Activated naive CD8-positive, alpha-beta T cell treated with anti-CD3 and anti-CD28 coated beads for 36 hours (primary cell): ENCODE data around the gene TIMM44. TPM values are rescaled to one million over a fixed set of nuclear protein-coding genes. Genes with fewer than 3 reads are reported as not detected.

Experiments
- DNase-seq: peaks from one replicate; pipeline ENCODE4 v3.0.0; 2021
- H3K27ac Mint-ChIP-seq: one replicate; pipeline ENCODE4 v1.8.0; 2022; ENCODE audit warnings: mild to moderate bottlenecking, moderate library complexity, mixed read lengths
- H3K27me3 Mint-ChIP-seq: one replicate; pipeline ENCODE4 v1.8.0; 2022; ENCODE audit warnings: mild to moderate bottlenecking, mixed read lengths
- H3K36me3 Mint-ChIP-seq: one replicate; pipeline ENCODE4 v1.8.0; 2021; ENCODE audit warnings: mild to moderate bottlenecking, mixed read lengths
- H3K4me1 Mint-ChIP-seq: one replicate; pipeline ENCODE4 v1.8.0; 2021; ENCODE audit warnings: mixed read lengths
- H3K4me3 Mint-ChIP-seq: one replicate; pipeline ENCODE4 v1.8.0; 2022; ENCODE audit warnings: mild to moderate bottlenecking, moderate library complexity, mixed read lengths
- H3K9me3 Mint-ChIP-seq: one replicate; pipeline ENCODE4 v1.8.0; 2022; ENCODE audit warnings: mixed read lengths
- total RNA-seq, 2 experiments: library from RNA; stranded (reverse); gene quantifications; one replicate each; pipeline ENCODE4 v1.2.3, GENCODE V29; 2021

TIMM44 gene
- total RNA-seq, 2 experiments from 2014 or later = 125 to 136 TPM

- Mint-ChIP-seq H3K27ac (no peak overlapping the region), H3K4me3 (no peak overlapping the region), H3K36me3 (peaks cover 10% of the 10 kb centered on the region), H3K4me1 (no peaks in the 10 kb centered on the region), H3K9me3 (no peaks in the 10 kb centered on the region), H3K27me3 (no peaks in the 10 kb centered on the region)
- DNase-seq = no peak
Measured at GRCh38 chr19:7980635-7981121, 37.2 kb upstream of the TIMM44 start.

- Mint-ChIP-seq H3K4me1 (no peaks in the 10 kb centered on the region), H3K9me3 (no peaks in the 10 kb centered on the region), H3K27me3 (no peaks in the 10 kb centered on the region), H3K27ac (no peak overlapping the region), H3K4me3 (no peak overlapping the region), H3K36me3 (peaks cover 10% of the 10 kb centered on the region)
- DNase-seq = no peak
Measured at GRCh38 chr19:7980168-7980567, 36.7 kb upstream of the TIMM44 start.

DNA sequence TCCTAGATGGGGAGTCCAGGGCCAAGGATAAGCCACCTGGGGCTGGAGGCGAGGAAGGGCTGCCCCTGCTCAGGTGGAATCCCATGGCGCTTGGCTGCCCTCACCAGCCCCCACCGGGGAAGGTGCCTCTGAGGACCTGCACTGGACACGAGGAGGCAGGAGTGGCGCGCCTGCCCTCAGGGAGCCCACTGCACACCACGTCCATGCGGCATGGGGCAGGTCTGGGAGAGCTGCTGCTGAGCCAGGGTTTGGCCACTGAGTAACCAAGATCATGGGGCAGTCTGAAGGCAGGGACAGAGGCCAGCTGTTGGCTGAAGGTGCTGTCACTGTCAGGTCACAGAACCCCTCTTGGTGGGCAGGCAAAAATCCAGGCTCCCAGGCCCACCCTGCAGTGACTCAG, 36.1 kb upstream of the TIMM44 start:
- H3K9me3 Mint-ChIP-seq = no peaks in the 10 kb centered on the region
- H3K27me3 Mint-ChIP-seq = no peaks in the 10 kb centered on the region
- H3K4me3 Mint-ChIP-seq = no peak overlapping the region
- no peak for DNase-seq
- no peaks in the 10 kb centered on the region for H3K4me1 Mint-ChIP-seq
- H3K27ac Mint-ChIP-seq = no peak overlapping the region
- H3K36me3 Mint-ChIP-seq = peaks cover 10% of the 10 kb centered on the region

DNA sequence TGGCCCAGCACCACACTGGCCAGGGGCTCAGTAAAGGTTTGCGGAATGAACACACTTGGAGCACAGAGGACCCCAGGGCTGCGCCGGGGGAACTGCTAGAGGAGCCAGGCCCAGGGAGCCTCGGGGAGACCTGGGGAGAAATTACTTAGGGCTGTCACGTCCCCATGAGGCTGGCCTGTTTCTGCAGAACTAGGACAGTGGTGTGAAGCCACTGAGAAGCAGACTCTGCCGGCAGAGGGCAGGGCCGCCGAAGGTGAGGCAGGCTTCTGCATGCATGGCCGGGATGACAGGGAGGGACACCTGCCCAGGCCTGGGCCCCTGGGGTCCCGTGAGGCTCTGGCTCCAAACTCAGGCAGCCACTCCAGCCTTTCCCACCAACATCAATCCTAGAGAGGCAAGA, 35.5 kb upstream of the TIMM44 start:
- Mint-ChIP-seq H3K27ac (no peak overlapping the region), H3K4me3 (no peak overlapping the region), H3K36me3 (peaks cover 8% of the 10 kb centered on the region), H3K9me3 (no peaks in the 10 kb centered on the region), H3K27me3 (no peaks in the 10 kb centered on the region), H3K4me1 (no peaks in the 10 kb centered on the region)
- no peak for DNase-seq

- Mint-ChIP-seq H3K27ac (no peak overlapping the region), H3K9me3 (no peaks in the 10 kb centered on the region), H3K4me3 (no peak overlapping the region)
Measured at GRCh38 chr19:7978179-7978825, 34.8 kb upstream of the TIMM44 start.

DNA sequence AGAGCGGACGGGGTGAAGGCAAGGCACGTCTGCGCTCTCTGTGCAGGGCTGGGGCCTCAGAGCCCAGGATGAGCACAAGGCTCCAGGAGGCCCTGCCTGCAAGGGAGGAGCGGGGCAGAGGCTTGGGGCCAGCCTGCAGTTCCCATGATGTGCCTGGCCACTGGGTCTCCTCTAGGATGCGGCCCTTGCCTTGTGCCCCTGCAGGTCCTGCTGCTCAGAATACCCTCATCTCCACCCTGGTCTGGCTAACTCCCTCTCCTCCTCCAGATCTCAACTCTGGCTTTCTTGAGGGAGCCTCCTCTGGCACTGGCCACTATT, 34.2 kb upstream of the TIMM44 start:
- H3K4me1 Mint-ChIP-seq = no peaks in the 10 kb centered on the region
- DNase-seq = no peak
- no peak overlapping the region for H3K27ac Mint-ChIP-seq
- H3K4me3 Mint-ChIP-seq = no peak overlapping the region
- H3K36me3 Mint-ChIP-seq = peaks cover 7% of the 10 kb centered on the region
- no peaks in the 10 kb centered on the region for H3K27me3 Mint-ChIP-seq
- no peaks in the 10 kb centered on the region for H3K9me3 Mint-ChIP-seq

More at GRCh38 chr19:7978179-7978825, 34.8 kb upstream of the TIMM44 start:
- Mint-ChIP-seq H3K36me3 (peaks cover 8% of the 10 kb centered on the region), H3K4me1 (no peaks in the 10 kb centered on the region), H3K27me3 (no peaks in the 10 kb centered on the region)
- DNase-seq = no peak

GRCh38 chr19:7977021-7977722, 33.7 kb upstream of the TIMM44 start:
- peaks cover 5% of the 10 kb centered on the region for H3K36me3 Mint-ChIP-seq
- no peak overlapping the region for H3K4me3 Mint-ChIP-seq
- no peak overlapping the region for H3K27ac Mint-ChIP-seq
- H3K4me1 Mint-ChIP-seq = no peaks in the 10 kb centered on the region
- no peaks in the 10 kb centered on the region for H3K9me3 Mint-ChIP-seq
- H3K27me3 Mint-ChIP-seq = no peaks in the 10 kb centered on the region
- DNase-seq = no peak

GRCh38 chr19:7976461-7976860, 33.0 kb upstream of the TIMM44 start:
- no peak for DNase-seq
- Mint-ChIP-seq H3K4me1 (no peaks in the 10 kb centered on the region), H3K27me3 (no peaks in the 10 kb centered on the region), H3K4me3 (no peak overlapping the region), H3K9me3 (no peaks in the 10 kb centered on the region), H3K36me3 (peaks cover 5% of the 10 kb centered on the region), H3K27ac (no peak overlapping the region)

DNA sequence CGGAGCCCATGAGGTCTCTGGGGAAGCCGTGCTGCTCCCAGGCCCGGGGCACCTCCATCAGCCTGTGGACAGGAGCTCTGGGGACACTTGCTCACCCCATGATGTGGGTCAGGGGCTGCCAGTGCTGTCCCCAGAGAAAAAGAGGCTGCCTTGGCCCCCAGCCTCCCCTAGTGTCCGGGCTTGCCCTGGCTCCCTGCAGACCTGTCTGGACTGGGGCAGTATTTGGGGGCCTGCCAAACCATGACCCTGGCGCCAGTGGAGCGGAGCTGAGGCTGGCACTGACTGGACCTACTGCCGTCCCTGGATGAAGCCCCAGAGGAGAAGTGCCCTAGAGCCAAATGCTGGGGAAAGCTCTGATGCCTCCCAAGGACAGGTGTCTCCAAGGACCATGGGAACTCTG, 31.6 kb upstream of the TIMM44 start:
- H3K36me3 Mint-ChIP-seq = peaks cover 5% of the 10 kb centered on the region
- H3K27me3 Mint-ChIP-seq = no peaks in the 10 kb centered on the region
- no peaks in the 10 kb centered on the region for H3K4me1 Mint-ChIP-seq
- no peak overlapping the region for H3K4me3 Mint-ChIP-seq
- no peak overlapping the region for H3K27ac Mint-ChIP-seq
- no peak for DNase-seq
- H3K9me3 Mint-ChIP-seq = no peaks in the 10 kb centered on the region

GRCh38 chr19:7973883-7974282, 30.4 kb upstream of the TIMM44 start:
- no peak for DNase-seq
- no peaks in the 10 kb centered on the region for H3K27me3 Mint-ChIP-seq
- peaks cover 4% of the 10 kb centered on the region for H3K36me3 Mint-ChIP-seq
- no peak overlapping the region for H3K4me3 Mint-ChIP-seq
- no peak overlapping the region for H3K27ac Mint-ChIP-seq
- H3K4me1 Mint-ChIP-seq = no peaks in the 10 kb centered on the region
- H3K9me3 Mint-ChIP-seq = no peaks in the 10 kb centered on the region

DNA sequence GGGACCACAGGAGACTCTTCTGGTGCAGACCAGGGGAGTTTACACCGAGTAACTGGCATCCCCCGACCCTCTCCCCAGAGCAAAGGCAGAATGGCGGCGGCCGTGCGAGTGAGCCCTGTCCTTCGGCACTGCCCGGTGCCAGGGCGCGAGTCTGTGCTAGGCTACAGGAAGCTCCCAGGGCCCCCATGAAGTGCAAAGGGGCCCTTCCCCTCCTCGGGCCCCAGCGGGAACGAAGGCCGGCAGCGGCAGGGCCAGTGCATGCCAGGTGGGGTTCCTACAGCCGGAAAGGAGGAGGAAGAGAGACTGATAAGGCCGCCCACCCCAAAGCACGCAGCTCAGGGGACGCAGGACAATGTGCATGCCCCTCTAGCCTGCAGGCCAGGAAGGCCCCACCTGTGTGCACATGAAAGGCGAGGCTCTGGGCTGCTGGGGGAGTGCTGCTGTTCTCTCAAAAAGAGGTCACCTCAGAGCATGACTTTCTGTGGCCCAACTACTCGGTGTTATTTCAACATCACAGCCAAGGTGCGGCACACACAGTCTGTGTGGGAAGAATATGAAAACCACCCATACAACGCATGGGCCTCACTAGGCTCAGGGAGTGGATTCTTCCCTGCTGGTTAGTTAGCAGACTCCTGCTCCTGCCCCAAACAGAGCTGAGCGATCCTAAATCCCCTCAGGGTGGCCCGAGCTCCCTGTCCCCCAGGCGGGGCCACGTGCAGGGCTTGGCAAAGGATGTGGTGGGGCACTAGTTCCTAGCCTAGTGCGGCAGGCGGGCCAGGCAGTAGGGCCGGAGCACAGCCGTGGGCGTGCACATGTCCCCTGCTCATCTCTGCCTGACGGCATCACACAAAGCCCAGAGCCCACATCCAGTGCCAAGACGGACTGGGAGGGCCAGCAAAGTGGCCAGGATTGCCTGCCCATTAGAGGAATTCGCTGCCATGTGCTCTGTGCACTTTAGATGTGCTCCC, 28.4 kb upstream of the TIMM44 start:
- Mint-ChIP-seq H3K27me3 (no peaks in the 10 kb centered on the region), H3K4me1 (no peaks in the 10 kb centered on the region), H3K9me3 (no peaks in the 10 kb centered on the region), H3K4me3 (no peak overlapping the region), H3K36me3 (peaks cover 4% of the 10 kb centered on the region), H3K27ac (no peak overlapping the region)
- DNase-seq = no peak

DNA sequence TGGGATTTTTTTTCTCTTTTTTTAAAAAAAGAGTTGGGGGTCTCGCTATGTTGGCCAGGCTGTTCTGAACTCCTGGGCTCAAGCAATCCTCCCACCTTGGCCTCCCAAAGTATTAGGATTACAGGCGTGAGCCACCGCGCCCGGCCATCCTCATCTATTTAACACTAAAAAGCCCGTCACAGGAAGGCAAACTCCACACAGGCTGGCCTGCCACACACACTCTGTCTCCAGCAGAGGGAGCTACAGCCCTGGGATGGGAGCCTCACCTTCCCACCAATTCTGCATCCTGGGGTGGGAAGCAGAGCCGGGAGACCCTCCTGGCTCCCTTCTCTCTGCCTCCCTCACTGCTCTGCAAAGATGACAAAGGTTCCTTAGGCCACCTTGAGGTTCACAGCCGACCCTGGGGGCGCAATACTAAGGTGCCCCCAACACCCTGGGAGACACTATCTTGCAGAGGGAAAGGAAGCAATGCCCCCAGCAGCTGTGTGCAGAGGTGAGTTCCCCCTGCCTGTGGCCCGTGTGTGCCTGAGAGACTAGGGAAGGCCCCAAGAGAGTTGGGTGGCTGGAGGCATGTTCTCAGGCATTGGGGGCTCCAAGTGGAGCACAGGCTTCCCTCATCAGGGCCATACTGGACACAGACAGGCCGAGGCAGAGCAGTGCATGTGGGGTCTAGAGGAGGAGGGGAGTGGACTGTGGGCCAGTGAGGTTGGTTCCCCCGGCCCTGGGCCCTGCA, 27.4 kb upstream of the TIMM44 start:
- Mint-ChIP-seq H3K4me1 (no peaks in the 10 kb centered on the region), H3K27ac (no peak overlapping the region), H3K27me3 (no peaks in the 10 kb centered on the region), H3K9me3 (no peaks in the 10 kb centered on the region), H3K4me3 (no peak overlapping the region), H3K36me3 (peaks cover 4% of the 10 kb centered on the region)
- peak; percentile 23 for DNase-seq

- Mint-ChIP-seq H3K36me3 (peaks cover 4% of the 10 kb centered on the region), H3K4me3 (no peak overlapping the region)
Measured at GRCh38 chr19:7969555-7969939, 26.1 kb upstream of the TIMM44 start.

GRCh38 chr19:7968796-7969554, 25.5 kb upstream of the TIMM44 start:
- H3K4me1 Mint-ChIP-seq = no peaks in the 10 kb centered on the region
- H3K9me3 Mint-ChIP-seq = no peaks in the 10 kb centered on the region
- H3K36me3 Mint-ChIP-seq = peaks cover 6% of the 10 kb centered on the region
- no peak for DNase-seq
- no peak overlapping the region for H3K27ac Mint-ChIP-seq
- H3K27me3 Mint-ChIP-seq = no peaks in the 10 kb centered on the region
- H3K4me3 Mint-ChIP-seq = no peak overlapping the region

More at GRCh38 chr19:7969555-7969939, 26.1 kb upstream of the TIMM44 start:
- no peak for DNase-seq
- Mint-ChIP-seq H3K27me3 (no peaks in the 10 kb centered on the region), H3K9me3 (no peaks in the 10 kb centered on the region), H3K4me1 (no peaks in the 10 kb centered on the region), H3K27ac (no peak overlapping the region)
